Stimulated activated naive CD8-positive, alpha-beta T cell treated with anti-CD3 and anti-CD28 coated beads, Interleukin-15, amount 100 ng/mL, for 72 hours (primary cell): ENCODE measurements around the gene SSH2.
"Not testable (repeated sequence)": the region's sequence is repeated elsewhere in the genome, so short reads cannot be mapped to it uniquely, and the experiment has no call there.

Experiments used
- ATAC-seq: fragments of 150-1000 bp; cut with Tn5 transposase; 2 replicates; pipeline ENCODE4 v1.10.0; 2021; ENCODE audit warnings: mild to moderate bottlenecking, moderate library complexity
- DNase-seq, 2 donors: peaks; one replicate each; pipeline ENCODE4 v3.0.0; 2021 to 2022
- H3K27ac Mint-ChIP-seq, 2 donors: one replicate each; pipeline ENCODE4 v1.8.0; 2022; ENCODE audit warnings: mild to moderate bottlenecking in 2 of 2, mixed read lengths in 2 of 2, moderate library complexity in 2 of 2
- H3K27me3 Mint-ChIP-seq: one replicate; pipeline ENCODE4 v1.8.0; 2022; ENCODE audit warnings: mixed read lengths
- H3K4me1 Mint-ChIP-seq: one replicate; pipeline ENCODE4 v1.8.0; 2022; ENCODE audit warnings: mild to moderate bottlenecking, mixed read lengths
- H3K4me3 Mint-ChIP-seq, 2 donors: one replicate each; pipeline ENCODE4 v1.8.0; 2022; ENCODE audit warnings: mild to moderate bottlenecking in 2 of 2, mixed read lengths in 2 of 2, moderate library complexity in 1 of 2
- H3K9me3 Mint-ChIP-seq, 2 donors: one replicate each; pipeline ENCODE4 v1.8.0; 2022; ENCODE audit warnings: mixed read lengths in 2 of 2

SSH2 gene, protein sequence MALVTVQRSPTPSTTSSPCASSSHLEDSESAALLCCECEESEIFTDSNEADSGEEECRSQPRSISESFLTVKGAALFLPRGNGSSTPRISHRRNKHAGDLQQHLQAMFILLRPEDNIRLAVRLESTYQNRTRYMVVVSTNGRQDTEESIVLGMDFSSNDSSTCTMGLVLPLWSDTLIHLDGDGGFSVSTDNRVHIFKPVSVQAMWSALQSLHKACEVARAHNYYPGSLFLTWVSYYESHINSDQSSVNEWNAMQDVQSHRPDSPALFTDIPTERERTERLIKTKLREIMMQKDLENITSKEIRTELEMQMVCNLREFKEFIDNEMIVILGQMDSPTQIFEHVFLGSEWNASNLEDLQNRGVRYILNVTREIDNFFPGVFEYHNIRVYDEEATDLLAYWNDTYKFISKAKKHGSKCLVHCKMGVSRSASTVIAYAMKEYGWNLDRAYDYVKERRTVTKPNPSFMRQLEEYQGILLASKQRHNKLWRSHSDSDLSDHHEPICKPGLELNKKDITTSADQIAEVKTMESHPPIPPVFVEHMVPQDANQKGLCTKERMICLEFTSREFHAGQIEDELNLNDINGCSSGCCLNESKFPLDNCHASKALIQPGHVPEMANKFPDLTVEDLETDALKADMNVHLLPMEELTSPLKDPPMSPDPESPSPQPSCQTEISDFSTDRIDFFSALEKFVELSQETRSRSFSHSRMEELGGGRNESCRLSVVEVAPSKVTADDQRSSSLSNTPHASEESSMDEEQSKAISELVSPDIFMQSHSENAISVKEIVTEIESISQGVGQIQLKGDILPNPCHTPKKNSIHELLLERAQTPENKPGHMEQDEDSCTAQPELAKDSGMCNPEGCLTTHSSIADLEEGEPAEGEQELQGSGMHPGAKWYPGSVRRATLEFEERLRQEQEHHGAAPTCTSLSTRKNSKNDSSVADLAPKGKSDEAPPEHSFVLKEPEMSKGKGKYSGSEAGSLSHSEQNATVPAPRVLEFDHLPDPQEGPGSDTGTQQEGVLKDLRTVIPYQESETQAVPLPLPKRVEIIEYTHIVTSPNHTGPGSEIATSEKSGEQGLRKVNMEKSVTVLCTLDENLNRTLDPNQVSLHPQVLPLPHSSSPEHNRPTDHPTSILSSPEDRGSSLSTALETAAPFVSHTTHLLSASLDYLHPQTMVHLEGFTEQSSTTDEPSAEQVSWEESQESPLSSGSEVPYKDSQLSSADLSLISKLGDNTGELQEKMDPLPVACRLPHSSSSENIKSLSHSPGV (N-terminal part only)

DNA sequence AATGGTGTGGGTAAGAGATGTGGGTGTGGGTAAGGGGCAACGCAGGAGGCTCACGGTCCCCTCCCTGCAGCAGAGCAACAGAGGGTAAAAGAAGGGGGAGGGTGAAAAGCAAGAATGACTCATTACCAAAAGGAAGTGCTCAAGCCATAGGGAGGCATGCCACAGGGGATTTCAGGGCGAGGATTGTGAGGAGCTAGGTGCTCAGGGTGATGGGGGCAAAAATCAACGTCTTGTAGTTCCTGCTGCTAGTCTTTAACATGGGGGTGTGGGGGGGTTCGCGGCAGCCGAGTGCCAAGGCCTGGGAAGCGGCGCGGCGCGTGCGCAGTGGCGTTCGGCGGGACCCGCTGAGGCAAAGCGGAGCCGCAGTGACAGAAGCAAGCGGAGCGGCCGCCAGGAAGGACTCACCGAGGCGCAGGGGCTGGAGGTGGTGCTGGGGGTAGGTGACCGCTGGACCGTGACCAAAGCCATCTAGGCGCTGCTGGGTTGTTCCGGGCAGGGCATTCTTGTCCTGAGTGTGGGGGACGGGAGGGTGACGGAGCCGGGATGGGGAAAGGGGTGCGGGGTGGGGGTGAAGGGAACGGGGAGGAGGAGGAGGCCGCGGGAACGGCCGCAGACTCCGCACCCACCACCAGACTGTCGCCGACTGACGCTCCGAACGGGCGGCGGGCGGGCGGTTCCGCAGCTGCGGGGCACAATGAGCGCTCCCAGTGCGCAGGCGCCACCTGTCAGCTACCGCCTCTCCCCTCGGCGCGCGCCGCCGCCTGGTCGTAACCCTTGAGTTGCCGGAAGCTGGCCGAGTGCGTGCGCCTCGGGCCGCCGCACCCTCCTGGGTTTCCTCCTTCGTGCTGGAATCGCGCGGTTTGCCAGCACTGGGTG is at the start of gene SSH2:
Gene SSH2, minus strand, starts transcription at position 696 of the 876 bp plus-strand sequence. Its CDS starts 228 bp downstream, at position 468.
- DNase-seq (peak; percentile 81 to 87), ATAC-seq (peak; percentile 84)
- peak within 1 kb of the TSS in 1 of 2 donors; percentile 91 for H3K27ac Mint-ChIP-seq
- H3K4me1 Mint-ChIP-seq: peaks cover 32% of the 10 kb centered on the region
- no peaks in the 10 kb centered on the region for H3K27me3 Mint-ChIP-seq
- no peaks in the 10 kb centered on the region for H3K9me3 Mint-ChIP-seq
- no peak within 1 kb of the TSS for H3K4me3 Mint-ChIP-seq

DNA sequence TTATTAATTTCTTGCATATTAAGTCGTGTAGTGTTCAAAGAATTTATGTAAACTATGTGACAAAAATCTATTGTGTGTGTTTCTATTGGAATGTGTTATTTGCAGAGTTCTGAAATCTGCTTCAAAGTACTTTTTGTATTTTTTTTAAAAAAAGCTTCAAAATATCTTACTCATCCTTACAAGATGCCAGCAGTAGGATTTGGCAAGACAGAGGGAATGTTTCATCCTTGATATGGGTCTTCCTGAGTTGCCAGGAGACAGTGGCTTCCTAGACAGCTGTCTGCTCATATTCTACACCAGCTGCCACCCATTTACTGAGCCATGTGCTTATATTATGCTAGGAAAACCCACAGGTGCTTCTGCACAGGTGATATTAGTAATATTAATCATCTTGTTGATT is 47.8 kb upstream of the SSH2 start:
- H3K27ac Mint-ChIP-seq: no peak overlapping the region
- ATAC-seq (no peak), DNase-seq (no peak)
- no peaks in the 10 kb centered on the region for H3K27me3 Mint-ChIP-seq
- H3K4me1 Mint-ChIP-seq: no peaks in the 10 kb centered on the region
- H3K9me3 Mint-ChIP-seq: no peaks in the 10 kb centered on the region
- no peak overlapping the region for H3K4me3 Mint-ChIP-seq

DNA sequence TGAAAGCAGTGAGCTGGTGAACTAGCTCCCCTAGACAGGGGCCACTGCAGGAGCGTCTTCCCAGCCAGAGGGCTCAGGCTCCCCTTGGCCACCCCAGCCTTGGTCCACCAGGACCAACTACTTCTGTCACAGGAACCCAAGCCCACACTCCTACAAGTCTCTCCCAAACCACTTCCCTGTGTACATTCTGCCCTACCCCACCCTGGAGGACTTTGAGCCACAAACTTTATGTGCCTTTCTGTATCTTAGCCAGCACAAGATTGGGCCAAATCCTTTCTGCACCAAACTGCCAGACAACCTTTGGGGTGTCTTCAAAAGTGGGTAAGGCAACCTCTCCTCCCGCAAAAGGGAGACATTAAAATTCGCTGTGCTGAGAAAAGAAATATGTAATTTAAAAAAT is 43.0 kb upstream of the SSH2 start:
- Mint-ChIP-seq H3K27ac (no peak overlapping the region), H3K4me1 (no peaks in the 10 kb centered on the region), H3K9me3 (no peaks in the 10 kb centered on the region), H3K4me3 (no peak overlapping the region), H3K27me3 (peaks cover 8% of the 10 kb centered on the region)
- no peak for DNase-seq
- ATAC-seq: no peak

DNA sequence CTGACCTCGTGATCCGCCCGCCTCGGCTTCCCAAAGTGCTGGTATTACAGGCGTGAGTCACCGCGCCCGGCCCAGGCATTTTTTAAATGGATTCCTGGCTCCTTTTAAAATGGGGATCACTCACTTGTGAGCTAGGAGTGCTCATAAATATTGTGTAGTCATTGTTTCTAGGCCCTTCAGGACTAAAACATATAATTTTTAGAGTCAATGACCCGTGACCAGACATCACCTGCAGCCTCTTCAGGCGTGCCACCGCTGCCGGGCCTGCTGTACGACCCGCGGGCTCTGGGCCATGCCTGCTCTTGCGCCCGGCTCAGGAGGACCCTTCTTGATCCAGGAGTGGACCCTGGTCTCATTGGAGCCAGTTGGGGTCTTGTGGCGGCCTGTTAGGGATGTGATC is 42.2 kb upstream of the SSH2 start:
- H3K4me1 Mint-ChIP-seq: no peaks in the 10 kb centered on the region
- H3K9me3 Mint-ChIP-seq: no peaks in the 10 kb centered on the region
- ATAC-seq: no peak
- H3K27ac Mint-ChIP-seq: no peak overlapping the region
- no peak overlapping the region for H3K4me3 Mint-ChIP-seq
- peaks cover 8% of the 10 kb centered on the region for H3K27me3 Mint-ChIP-seq
- DNase-seq: no peak

DNA sequence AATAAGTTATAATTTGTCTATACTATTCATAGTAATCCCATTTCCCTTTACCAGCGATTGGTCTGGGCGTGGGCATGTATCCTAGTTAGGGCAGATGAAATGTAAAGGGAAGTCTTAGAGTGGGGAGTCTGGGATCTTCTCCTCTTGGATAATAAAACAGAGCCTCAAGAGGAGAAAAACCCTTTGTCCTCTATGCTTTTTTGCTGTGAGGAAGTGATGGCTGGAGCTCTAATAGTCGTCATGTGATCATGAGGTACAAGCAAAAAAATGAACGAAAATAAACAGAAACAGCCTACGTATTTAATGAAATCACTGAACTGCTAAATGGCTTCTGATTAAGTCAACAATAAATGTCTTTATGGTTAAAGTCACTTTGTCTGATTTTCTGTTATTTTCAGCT is 38.2 kb upstream of the SSH2 start:
- H3K9me3 Mint-ChIP-seq: peaks cover 4 to 9% of the 10 kb centered on the region in 2 donors
- H3K27me3 Mint-ChIP-seq: peaks cover 8% of the 10 kb centered on the region
- H3K4me3 Mint-ChIP-seq: no peak overlapping the region
- no peak overlapping the region for H3K27ac Mint-ChIP-seq
- H3K4me1 Mint-ChIP-seq: no peaks in the 10 kb centered on the region
- DNase-seq (no peak), ATAC-seq (no peak)

DNA sequence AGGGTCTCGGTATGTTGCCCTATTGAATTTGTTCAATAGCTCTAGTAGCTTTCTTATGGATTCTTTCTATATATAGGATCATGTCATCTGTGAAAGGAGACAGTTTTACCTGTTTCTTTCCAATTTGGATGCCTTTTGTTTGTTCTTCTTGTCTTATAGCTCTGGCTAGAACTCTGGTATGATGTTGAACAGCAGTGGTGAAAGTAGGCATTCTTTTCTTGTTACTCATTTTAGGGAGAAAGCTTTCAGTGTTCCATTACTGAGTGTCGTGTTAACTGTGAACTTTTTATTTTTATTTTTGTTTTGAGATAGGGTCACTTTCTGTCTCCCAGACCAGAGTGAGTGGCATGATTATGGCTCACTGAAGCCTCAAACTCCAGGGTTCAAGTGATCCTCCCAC is 32.6 kb upstream of the SSH2 start:
- DNase-seq (no peak), ATAC-seq (no peak)
- peaks cover 4 to 9% of the 10 kb centered on the region in 2 donors for H3K9me3 Mint-ChIP-seq
- H3K4me3 Mint-ChIP-seq: no peak overlapping the region
- H3K4me1 Mint-ChIP-seq: no peaks in the 10 kb centered on the region
- no peak overlapping the region for H3K27ac Mint-ChIP-seq
- H3K27me3 Mint-ChIP-seq: no peaks in the 10 kb centered on the region

DNA sequence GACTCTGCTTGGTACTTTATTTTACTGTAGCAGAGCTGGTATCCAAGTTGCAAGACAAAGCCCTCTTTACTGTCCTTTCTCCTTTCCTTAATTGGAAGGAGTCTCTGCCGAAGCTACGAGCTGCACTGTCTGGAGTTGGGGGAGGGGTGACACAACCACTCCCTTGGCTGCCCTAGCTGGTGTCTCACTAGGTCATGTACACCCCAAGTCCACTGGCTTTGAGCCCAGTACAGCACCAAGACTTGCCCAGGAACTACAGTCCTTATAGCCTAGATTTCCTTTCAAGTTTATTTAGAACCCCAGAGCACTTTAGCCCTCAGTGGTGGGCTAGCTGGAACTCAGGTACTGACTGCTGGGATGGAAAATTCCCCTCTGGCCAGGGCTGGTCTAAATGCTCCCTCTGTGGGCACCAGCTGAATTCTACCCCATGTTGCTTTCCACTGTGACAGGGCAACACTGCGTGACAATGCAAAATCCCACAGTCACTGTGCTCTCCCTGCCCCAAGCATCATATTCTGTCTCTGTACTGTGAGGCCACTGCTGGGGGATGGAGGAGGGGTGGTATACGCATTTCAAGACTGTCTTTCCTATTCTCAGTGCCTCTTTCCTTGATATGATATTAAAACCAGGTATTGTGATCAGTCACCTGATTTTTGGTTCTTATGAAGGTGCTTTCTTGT is 29.8 kb upstream of the SSH2 start:
- no peaks in the 10 kb centered on the region for H3K4me1 Mint-ChIP-seq

DNA sequence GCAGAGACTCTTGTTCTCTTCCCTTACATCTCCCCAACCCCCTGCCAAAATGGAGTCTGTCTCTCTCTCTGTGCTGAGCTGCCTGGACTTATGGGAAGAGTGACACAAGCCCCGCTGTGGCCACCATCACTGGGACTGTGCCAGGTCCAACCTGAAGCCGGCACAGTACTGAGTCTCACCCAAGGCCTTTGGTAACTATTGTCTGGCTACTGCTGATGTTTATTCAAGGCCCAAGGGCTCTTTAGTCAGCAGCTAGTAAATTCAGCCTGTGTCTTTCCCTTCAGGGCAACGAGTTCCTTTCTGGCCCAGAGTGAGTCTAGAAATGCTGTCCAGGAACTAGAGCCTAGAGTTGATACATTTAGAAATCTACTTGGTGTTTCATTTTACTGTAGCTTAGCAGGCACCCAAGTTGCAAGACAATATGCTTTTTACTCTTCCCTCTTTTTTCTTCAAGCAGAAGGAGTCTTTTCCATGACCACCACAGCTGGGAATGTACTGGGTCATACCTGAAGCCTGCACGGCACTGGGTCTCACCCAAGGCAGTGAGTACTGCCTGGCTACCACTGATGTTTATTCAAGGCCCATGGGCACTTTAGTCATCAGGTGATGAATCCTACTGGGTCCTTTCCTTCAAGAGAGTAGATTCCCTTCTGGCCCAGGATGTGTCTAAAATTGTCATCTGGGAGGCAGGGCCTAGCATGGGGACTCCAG is 29.1 kb upstream of the SSH2 start:
- ATAC-seq (no peak), DNase-seq (no peak)
- Mint-ChIP-seq H3K4me3 (no peak overlapping the region), H3K4me1 (no peaks in the 10 kb centered on the region), H3K27me3 (no peaks in the 10 kb centered on the region), H3K9me3 (peaks cover 0 to 19% of the 10 kb centered on the region in 2 donors), H3K27ac (no peak overlapping the region)

More for the DNA sequence above, 29.8 kb upstream of the SSH2 start:
- Mint-ChIP-seq H3K9me3 (peaks cover 4 to 15% of the 10 kb centered on the region in 2 donors), H3K4me3 (no peak overlapping the region), H3K27ac (no peak overlapping the region), H3K27me3 (no peaks in the 10 kb centered on the region)
- DNase-seq: no peak
- ATAC-seq: no peak

DNA sequence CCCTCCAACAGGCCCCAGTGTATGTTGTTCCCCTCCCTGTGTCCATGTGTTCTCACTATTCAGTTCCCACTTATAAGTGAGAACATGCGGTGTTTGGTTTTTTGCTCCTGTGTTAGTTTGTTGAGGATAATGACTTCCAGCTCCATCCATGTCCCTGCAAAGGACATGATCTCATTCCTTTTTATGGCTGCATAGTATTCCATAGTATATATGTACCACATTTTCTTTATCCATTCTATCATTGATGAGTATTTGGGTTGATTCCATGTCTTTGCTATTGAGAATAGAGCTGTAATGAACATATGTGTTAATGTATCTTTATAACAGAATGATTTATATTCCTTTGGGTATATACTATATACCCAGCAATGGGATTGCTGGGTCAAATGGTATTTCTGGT is 27.5 kb upstream of the SSH2 start:
- ATAC-seq, H3K27me3 Mint-ChIP-seq, H3K4me1 Mint-ChIP-seq, H3K27ac Mint-ChIP-seq, DNase-seq, H3K4me3 Mint-ChIP-seq: not testable (repeated sequence)
- H3K9me3 Mint-ChIP-seq: peaks cover 6 to 26% of the 10 kb centered on the region in 2 donors

DNA sequence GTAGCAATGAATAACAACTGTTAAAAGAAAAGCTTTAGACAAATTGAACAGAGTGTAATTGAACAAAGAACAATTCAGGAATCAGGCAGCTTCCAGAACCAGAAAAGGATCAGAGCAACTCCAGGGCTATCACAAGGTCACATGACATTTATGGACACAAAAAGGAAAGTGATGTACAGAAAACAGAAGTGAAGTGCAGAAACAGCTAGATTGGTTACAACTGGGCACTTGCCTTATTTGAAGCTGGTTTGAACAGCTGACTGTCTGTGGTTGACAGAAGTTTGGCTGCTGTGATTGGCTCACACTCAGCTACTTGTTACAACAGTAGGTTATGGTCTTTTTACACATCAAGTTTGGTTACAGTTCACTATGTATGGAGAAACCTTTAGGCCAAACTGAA is 26.2 kb upstream of the SSH2 start:
- no peak overlapping the region for H3K27ac Mint-ChIP-seq
- no peak for ATAC-seq
- no peak overlapping the region for H3K4me3 Mint-ChIP-seq
- peaks cover 6 to 26% of the 10 kb centered on the region in 2 donors for H3K9me3 Mint-ChIP-seq
- H3K27me3 Mint-ChIP-seq: no peaks in the 10 kb centered on the region
- H3K4me1 Mint-ChIP-seq: no peaks in the 10 kb centered on the region
- DNase-seq: no peak

DNA sequence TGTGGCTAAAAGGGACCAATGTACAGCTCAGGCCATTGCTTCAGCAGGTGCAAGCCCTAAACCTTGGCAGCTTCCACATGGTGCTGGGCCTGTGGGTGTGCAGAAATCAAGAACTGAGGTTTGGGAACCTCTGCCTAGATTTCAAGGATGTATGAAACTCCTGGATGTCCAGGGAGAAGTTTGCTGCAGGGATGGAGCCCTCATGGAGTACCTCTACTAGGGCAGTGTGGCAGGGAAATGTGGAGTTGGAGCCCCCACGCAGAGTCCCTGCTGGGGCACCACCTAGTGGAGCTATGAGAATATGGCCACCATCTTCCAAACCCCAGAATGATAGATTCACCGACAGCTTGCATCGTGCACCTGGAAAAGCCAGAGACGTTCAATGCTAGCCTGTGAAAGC is 24.4 kb upstream of the SSH2 start:
- Mint-ChIP-seq H3K27ac (no peak overlapping the region), H3K4me3 (no peak overlapping the region), H3K4me1 (no peaks in the 10 kb centered on the region)

DNA sequence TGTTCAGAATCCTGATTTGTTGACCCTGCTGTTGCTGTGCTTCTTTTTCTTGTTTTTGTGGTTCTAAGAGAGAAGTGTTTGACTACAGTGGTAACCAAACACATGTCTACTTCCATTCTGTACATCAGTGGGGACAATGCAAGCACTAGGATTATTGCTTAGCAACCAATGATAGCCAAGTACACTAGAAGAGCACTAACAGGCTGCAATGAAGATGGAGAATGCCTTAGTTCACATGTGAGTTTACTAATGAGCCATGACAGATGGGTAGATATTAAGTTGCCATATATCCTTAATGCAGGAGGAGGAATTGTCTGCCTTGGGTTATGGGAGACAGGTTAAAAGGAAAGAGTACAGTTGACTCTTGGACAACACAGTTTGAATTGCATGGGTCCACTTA is 19.7 kb upstream of the SSH2 start:
- no peak for DNase-seq
- Mint-ChIP-seq H3K4me1 (no peaks in the 10 kb centered on the region), H3K27me3 (no peaks in the 10 kb centered on the region), H3K9me3 (peaks cover 6 to 19% of the 10 kb centered on the region in 2 donors), H3K27ac (no peak overlapping the region), H3K4me3 (no peak overlapping the region)
- no peak for ATAC-seq

More for the DNA sequence above, 24.4 kb upstream of the SSH2 start:
- ATAC-seq (no peak), DNase-seq (no peak)
- no peaks in the 10 kb centered on the region for H3K27me3 Mint-ChIP-seq
- H3K9me3 Mint-ChIP-seq: peaks cover 6 to 26% of the 10 kb centered on the region in 2 donors

DNA sequence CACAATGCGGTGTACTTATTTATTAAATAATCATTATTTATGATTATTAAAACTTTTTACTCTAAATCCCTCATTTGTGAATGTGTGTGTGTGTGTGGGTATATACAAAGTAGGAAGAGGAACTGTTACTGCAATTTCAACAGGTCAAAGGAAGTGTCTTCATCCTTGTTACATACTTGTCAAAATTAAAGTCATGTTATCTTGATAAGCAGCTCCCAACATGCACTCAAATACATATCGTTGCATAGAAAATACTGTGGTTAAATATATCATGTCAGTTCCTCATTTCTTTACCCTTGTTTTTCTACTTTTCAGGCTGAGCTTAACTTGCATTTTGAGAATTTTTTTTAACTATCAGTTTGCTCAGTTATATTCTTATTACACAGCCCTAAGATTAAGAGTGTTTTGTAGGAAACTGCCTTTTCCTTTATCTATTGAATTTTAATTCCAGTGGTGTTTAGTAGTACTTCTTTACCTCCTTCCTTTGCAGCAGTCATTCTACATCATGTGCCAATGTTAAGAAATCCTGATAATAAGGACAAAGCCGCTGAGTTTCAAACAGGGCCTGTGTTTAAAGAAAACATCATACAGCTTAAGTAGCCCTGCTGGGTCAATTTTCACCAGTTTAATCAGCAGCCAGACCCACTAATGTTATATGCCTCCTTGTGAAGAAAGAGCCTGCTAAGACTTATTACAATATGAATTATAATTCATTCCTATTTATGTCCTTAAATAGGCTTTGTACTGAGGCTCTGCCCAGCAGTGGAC is 18.6 kb upstream of the SSH2 start:
- no peaks in the 10 kb centered on the region for H3K27me3 Mint-ChIP-seq
- no peak overlapping the region for H3K27ac Mint-ChIP-seq
- no peak for DNase-seq
- no peak overlapping the region for H3K4me3 Mint-ChIP-seq
- peaks cover 3 to 10% of the 10 kb centered on the region in 2 donors for H3K9me3 Mint-ChIP-seq
- no peaks in the 10 kb centered on the region for H3K4me1 Mint-ChIP-seq
- ATAC-seq: no peak
